NCI-H146 treated with DMSO at 0.1 percent for 48 hours (cell line): ENCODE data around the gene CYP2B6.
A peak's percentile ranks its signal among the peaks of the same experiment; 100 is the strongest.
"Not testable (repeated sequence)": the region's sequence is repeated elsewhere in the genome, so short reads cannot be mapped to it uniquely, and the experiment has no call there.

Source experiments
- DNase-seq: peaks from one replicate; lab custom pipeline; 2025; ENCODE audit not compliant: unreplicated experiment; lab: John Stamatoyannopoulos, UW

The CYP2B6 gene

GRCh38 chr19:40990972-40991381 lies at the start of gene CYP2B6:
TSS of gene CYP2B6 (plus strand) at chr19:40991282. CDS start at chr19:40991306, 24 bp downstream.
- no peak for DNase-seq

GRCh38 chr19:40941481-40942219 lies 49.4 kb upstream of the CYP2B6 start:
- DNase-seq = no peak

GRCh38 chr19:40945645-40946044 lies 45.4 kb upstream of the CYP2B6 start:
- DNase-seq = no peak

- no peak for DNase-seq
These were observed 44.0 kb upstream of the CYP2B6 start for GRCh38 chr19:40947114-40947513.

GRCh38 chr19:40947573-40947972 lies 43.5 kb upstream of the CYP2B6 start:
- DNase-seq = no peak

GRCh38 chr19:40948580-40949299 lies 42.3 kb upstream of the CYP2B6 start:
- DNase-seq = no peak

GRCh38 chr19:40954573-40954972 lies 36.5 kb upstream of the CYP2B6 start:
- DNase-seq = no peak

- no peak for DNase-seq
These were observed 31.7 kb upstream of the CYP2B6 start for GRCh38 chr19:40959338-40959737.

- DNase-seq = no peak
These were observed 30.9 kb upstream of the CYP2B6 start for GRCh38 chr19:40960062-40960685.

- no peak for DNase-seq
These were observed 30.3 kb upstream of the CYP2B6 start for GRCh38 chr19:40960780-40961179.

GRCh38 chr19:40962460-40962961 lies 28.6 kb upstream of the CYP2B6 start:
- DNase-seq = no peak

GRCh38 chr19:40964361-40964760 lies 26.7 kb upstream of the CYP2B6 start:
- DNase-seq = not testable (repeated sequence)

- not testable (repeated sequence) for DNase-seq
These were observed 25.7 kb upstream of the CYP2B6 start for GRCh38 chr19:40965351-40965750.

GRCh38 chr19:40966591-40966990 lies 24.5 kb upstream of the CYP2B6 start:
- not testable (repeated sequence) for DNase-seq

GRCh38 chr19:40968065-40968464 lies 23.0 kb upstream of the CYP2B6 start:
- not testable (repeated sequence) for DNase-seq

- DNase-seq = not testable (repeated sequence)
These were observed 21.4 kb upstream of the CYP2B6 start for GRCh38 chr19:40969721-40970120.

GRCh38 chr19:40970396-40971345 lies 20.4 kb upstream of the CYP2B6 start:
- not testable (repeated sequence) for DNase-seq

- DNase-seq = peak; percentile 2
These were observed 16.4 kb upstream of the CYP2B6 start for GRCh38 chr19:40974633-40975037.

GRCh38 chr19:40976134-40976533 lies 14.9 kb upstream of the CYP2B6 start:
- no peak for DNase-seq

- DNase-seq = no peak
These were observed 14.4 kb upstream of the CYP2B6 start for GRCh38 chr19:40976724-40977123.

- DNase-seq = not testable (repeated sequence)
These were observed 11.3 kb upstream of the CYP2B6 start for GRCh38 chr19:40979759-40980158.
